Measurements from ENCODE around the gene CD79B. TPM values are rescaled to one million over a fixed set of nuclear protein-coding genes. Genes with fewer than 3 reads are reported as not detected.

CD79B gene
- total RNA-seq, 1 experiment from 2014 or later = not detected

DNA sequence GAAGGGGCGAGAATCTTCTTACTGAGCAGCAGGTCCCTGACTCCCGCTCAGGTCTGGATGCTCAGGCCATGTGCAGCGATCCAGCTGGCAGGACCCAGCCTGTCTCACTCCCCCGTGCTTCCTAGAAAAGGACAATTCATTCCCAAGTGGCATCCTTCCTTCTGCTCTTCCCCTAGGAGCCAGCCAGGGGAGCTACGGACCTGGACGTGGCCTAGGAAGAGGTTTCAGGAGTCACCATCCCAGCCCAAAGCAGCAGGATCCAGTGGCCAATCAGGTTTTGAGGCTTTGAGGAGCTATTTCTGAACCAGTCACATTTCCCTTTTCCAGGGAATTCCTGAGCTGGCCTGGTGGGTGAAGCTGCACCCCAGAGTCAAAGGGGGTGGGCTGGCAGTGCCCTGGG lies 7.8 kb upstream of the CD79B start:
- no peak for DNase-seq
- intact Hi-C loops (cut with micrococcal nuclease; ENCODE audit: unreplicated experiment) = no loop called here
- no peak overlapping the region for H3K4me3 Mint-ChIP-seq (ENCODE audit: low read depth, unreplicated experiment)
- TF ChIP-seq, protein P1, sequence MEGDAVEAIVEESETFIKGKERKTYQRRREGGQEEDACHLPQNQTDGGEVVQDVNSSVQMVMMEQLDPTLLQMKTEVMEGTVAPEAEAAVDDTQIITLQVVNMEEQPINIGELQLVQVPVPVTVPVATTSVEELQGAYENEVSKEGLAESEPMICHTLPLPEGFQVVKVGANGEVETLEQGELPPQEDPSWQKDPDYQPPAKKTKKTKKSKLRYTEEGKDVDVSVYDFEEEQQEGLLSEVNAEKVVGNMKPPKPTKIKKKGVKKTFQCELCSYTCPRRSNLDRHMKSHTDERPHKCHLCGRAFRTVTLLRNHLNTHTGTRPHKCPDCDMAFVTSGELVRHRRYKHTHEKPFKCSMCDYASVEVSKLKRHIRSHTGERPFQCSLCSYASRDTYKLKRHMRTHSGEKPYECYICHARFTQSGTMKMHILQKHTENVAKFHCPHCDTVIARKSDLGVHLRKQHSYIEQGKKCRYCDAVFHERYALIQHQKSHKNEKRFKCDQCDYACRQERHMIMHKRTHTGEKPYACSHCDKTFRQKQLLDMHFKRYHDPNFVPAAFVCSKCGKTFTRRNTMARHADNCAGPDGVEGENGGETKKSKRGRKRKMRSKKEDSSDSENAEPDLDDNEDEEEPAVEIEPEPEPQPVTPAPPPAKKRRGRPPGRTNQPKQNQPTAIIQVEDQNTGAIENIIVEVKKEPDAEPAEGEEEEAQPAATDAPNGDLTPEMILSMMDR (IDR thresholded peaks at IDR 0.05; ENCODE audit: unreplicated experiment) = no peak
- H3K9me3 Mint-ChIP-seq (ENCODE audit: low read depth, unreplicated experiment) = no peaks in the 10 kb centered on the region
- H3K4me1 Mint-ChIP-seq (ENCODE audit: low read depth, unreplicated experiment) = no peaks in the 10 kb centered on the region
- peaks cover 41% of the 10 kb centered on the region for H3K27me3 Mint-ChIP-seq (ENCODE audit: unreplicated experiment)
- H3K27ac Mint-ChIP-seq (ENCODE audit: unreplicated experiment) = no peak overlapping the region
- CTCF ChIA-PET = no interaction called here
- no peaks in the 10 kb centered on the region for H3K36me3 Mint-ChIP-seq (ENCODE audit: insufficient read depth, unreplicated experiment)
- no TSS peak for BruUV-seq (replicated peaks)

DNA sequence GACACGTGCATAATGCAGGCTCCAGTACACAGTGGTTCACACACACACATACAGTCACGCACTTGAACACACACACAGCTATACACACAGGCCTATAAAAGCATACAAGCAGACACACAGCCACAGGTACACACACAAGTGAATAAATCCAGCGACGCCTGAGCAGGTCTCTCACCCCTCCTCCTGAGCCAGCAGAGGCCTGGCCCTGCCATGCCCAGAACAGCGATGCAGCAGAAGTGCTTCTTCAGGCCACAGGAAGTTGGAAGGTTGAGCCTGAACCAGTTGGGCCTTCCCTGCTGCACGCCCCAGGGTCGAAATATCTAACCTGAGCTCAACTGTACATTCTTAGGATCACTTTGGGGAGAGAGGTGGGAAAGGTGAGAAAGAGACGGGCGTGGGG lies 7.3 kb upstream of the CD79B start:
- intact Hi-C loops (cut with micrococcal nuclease; ENCODE audit: unreplicated experiment) = no loop called here
- H3K27me3 Mint-ChIP-seq (ENCODE audit: unreplicated experiment) = peaks cover 41% of the 10 kb centered on the region
- no peaks in the 10 kb centered on the region for H3K9me3 Mint-ChIP-seq (ENCODE audit: low read depth, unreplicated experiment)
- H3K4me1 Mint-ChIP-seq (ENCODE audit: low read depth, unreplicated experiment) = no peaks in the 10 kb centered on the region
- H3K4me3 Mint-ChIP-seq (ENCODE audit: low read depth, unreplicated experiment) = no peak overlapping the region
- no peak overlapping the region for H3K27ac Mint-ChIP-seq (ENCODE audit: unreplicated experiment)
- H3K36me3 Mint-ChIP-seq (ENCODE audit: insufficient read depth, unreplicated experiment) = no peaks in the 10 kb centered on the region
- CTCF ChIA-PET = no interaction called here
- TF ChIP-seq, protein P1 (IDR thresholded peaks at IDR 0.05; ENCODE audit: unreplicated experiment) = no peak
- DNase-seq = no peak
- no TSS peak for BruUV-seq (replicated peaks)

DNA sequence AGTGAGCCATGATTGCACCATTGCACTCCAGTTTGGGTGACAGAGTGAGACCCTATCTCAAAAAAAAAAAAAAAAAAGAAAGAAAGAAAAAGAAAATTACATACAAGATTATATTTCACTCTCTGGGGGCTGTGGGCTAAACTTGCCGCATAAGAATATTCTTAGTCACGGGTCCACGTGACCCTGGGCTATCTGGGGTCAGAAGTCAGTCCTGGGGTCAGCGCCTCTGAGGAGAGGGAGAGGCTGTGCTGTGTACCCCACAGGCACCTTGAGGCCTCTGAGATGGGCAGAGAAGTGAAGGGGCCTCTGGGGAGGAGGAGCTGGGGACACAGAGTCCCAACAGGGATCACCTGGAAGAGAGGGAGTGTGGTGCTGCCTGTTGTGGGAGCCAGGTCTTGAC lies 5.8 kb upstream of the CD79B start:
- no peak overlapping the region for H3K4me3 Mint-ChIP-seq (ENCODE audit: low read depth, unreplicated experiment)

DNA sequence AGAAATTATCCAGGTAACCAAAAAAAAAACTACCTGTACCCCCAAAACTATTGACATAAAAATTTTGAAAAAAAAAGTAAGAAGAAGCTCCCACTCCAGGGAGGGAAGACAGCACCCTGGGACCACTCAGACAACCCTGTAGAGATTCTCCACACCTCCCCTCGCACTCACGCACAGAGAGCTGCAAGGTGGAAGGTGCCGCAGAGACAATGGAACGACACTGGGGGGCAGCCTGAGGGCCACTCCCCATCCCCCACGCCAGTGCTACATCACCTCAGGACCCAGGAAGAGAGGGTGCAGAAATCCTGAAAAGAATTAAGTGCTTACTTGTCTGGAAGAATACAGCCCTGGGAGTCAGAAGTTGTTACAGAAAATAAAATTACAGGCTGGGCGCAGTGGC lies 5.2 kb upstream of the CD79B start:
- H3K36me3 Mint-ChIP-seq (ENCODE audit: insufficient read depth, unreplicated experiment) = no peaks in the 10 kb centered on the region
- H3K4me3 Mint-ChIP-seq (ENCODE audit: low read depth, unreplicated experiment) = no peak overlapping the region
- BruUV-seq (replicated peaks) = no TSS peak
- H3K27me3 Mint-ChIP-seq (ENCODE audit: unreplicated experiment) = peaks cover 48% of the 10 kb centered on the region
- CTCF ChIA-PET = interaction anchor here (0.6 to 1.0 kb wide), 3 partner anchors 8 to 26 kb away, joined by 3 to 6 read pairs (median 5); partner anchors contain the start of gene GH1
- TF ChIP-seq, protein P1 (IDR thresholded peaks at IDR 0.05; ENCODE audit: unreplicated experiment) = no peak
- intact Hi-C loops (cut with micrococcal nuclease; ENCODE audit: unreplicated experiment) = no loop called here
- no peaks in the 10 kb centered on the region for H3K9me3 Mint-ChIP-seq (ENCODE audit: low read depth, unreplicated experiment)
- no peak overlapping the region for H3K27ac Mint-ChIP-seq (ENCODE audit: unreplicated experiment)
- no peaks in the 10 kb centered on the region for H3K4me1 Mint-ChIP-seq (ENCODE audit: low read depth, unreplicated experiment)
- no peak for DNase-seq

More for the DNA sequence above, 5.8 kb upstream of the CD79B start:
- H3K27ac Mint-ChIP-seq (ENCODE audit: unreplicated experiment) = no peak overlapping the region
- no peaks in the 10 kb centered on the region for H3K4me1 Mint-ChIP-seq (ENCODE audit: low read depth, unreplicated experiment)
- no peak for DNase-seq
- H3K36me3 Mint-ChIP-seq (ENCODE audit: insufficient read depth, unreplicated experiment) = no peaks in the 10 kb centered on the region
- intact Hi-C loops (cut with micrococcal nuclease; ENCODE audit: unreplicated experiment) = no loop called here
- H3K9me3 Mint-ChIP-seq (ENCODE audit: low read depth, unreplicated experiment) = no peaks in the 10 kb centered on the region
- no TSS peak for BruUV-seq (replicated peaks)
- CTCF ChIA-PET = no interaction called here
- peaks cover 48% of the 10 kb centered on the region for H3K27me3 Mint-ChIP-seq (ENCODE audit: unreplicated experiment)
- TF ChIP-seq, protein P1 (IDR thresholded peaks at IDR 0.05; ENCODE audit: unreplicated experiment) = no peak
